HepG2 (cell line): ENCODE results near the gene ANKLE1. TPM values are rescaled to one million over a fixed set of nuclear protein-coding genes. Genes with fewer than 3 reads are reported as not detected.
A peak's percentile ranks its signal among the peaks of the same experiment; 100 is the strongest.

Experiments
- ATAC-seq: fragments of 200-7000 bp; cut with Tn5 transposase; 3 replicates; pipeline ENCODE4 v1.9.1; 2020; ENCODE audit warnings: mild to moderate bottlenecking, moderate library complexity
- BruUV-seq: library from RNA; stranded (reverse); fragments of 400-500 nt; replicated peaks from 2 replicates; lab custom pipeline; 2021; lab: Mats Ljungman, UMichigan
- CTCF ChIA-PET: fragments of 300-600 bp; formaldehyde crosslinking; extraction: SDS; loops from one replicate; lab custom pipeline; 2021; ENCODE audit warnings: low total read pairs, inconsistent platforms, low intra/inter-chr PET ratio; lab: Yijun Ruan, JAX
- POLR2A ChIA-PET: fragments of 350-600 bp; sonication (Branson Sonifier 250); formaldehyde crosslinking; loops from one replicate; lab custom pipeline; 2020; ENCODE audit warnings: antibody characterized with exemption, inconsistent platforms; lab: Yijun Ruan, JAX
- DNase-seq: peaks from one replicate; pipeline ENCODE4 v3.0.0-alpha.2; 2015; ENCODE audit warnings: low spot score
- FAIRE-seq: peaks from 3 replicates; lab custom pipeline; 2011; peaks lifted over from hg19 to GRCh38; lab: Jason Lieb, UNC
- H2AFZ ChIP-seq: one replicate; pipeline ENCODE4 v1.6.1; 2011; ENCODE audit warnings: low read length, inconsistent platforms
- H3K27ac ChIP-seq: fragments of 300-600 bp; 3 replicates; pipeline ENCODE4 v1.8.0; 2011; ENCODE audit warnings: mixed run types, mild to moderate bottlenecking, mixed read lengths, low read length, inconsistent platforms; ENCODE audit not compliant: insufficient read depth; ENCODE audit errors: extremely low read length
- H3K27me3 ChIP-seq, 2 experiments: fragments of 200-600 bp in 1 of 2; 2 replicates in 1 of 2; 3 replicates in 1 of 2; pipeline versions ENCODE4 v1.6.0 to v1.8.0; 2011; ENCODE audit warnings: low read length in 2 of 2, mild to moderate bottlenecking in 2 of 2, moderate library complexity in 2 of 2, inconsistent platforms in 1 of 2; ENCODE audit not compliant: insufficient read depth in 2 of 2, control insufficient read depth in 1 of 2
- H3K36me3 ChIP-seq, 2 experiments: fragments of 200-600 bp in 1 of 2; replicated peaks in 1 of 2; 2 replicates in 1 of 2; 3 replicates in 1 of 2; pipeline versions ENCODE4 v1.5.1 to v1.8.0; 2011; ENCODE audit warnings: low read length in 2 of 2, inconsistent platforms in 1 of 2; ENCODE audit not compliant: insufficient read depth in 2 of 2, control insufficient read depth in 1 of 2
- H3K4me1 ChIP-seq: 2 replicates; pipeline ENCODE4 v1.5.1; 2012; ENCODE audit warnings: low read length, inconsistent platforms; ENCODE audit not compliant: insufficient read depth
- H3K4me2 ChIP-seq: 2 replicates; pipeline ENCODE4 v1.6.0; 2011; ENCODE audit warnings: low read depth, low read length, inconsistent platforms
- H3K4me3 ChIP-seq, 3 experiments: fragments of 200-600 bp in 1 of 3; sonication (generic), shearing (Covaris generic) in 1 of 3; replicated peaks in 1 of 3; 2 replicates each; pipeline ENCODE4 v1.5.1; 2011 to 2016; ENCODE audit warnings: low read length in 3 of 3, inconsistent platforms in 2 of 3, low read depth in 2 of 3, mild to moderate bottlenecking in 2 of 3, control low read depth in 1 of 3, mixed read lengths in 1 of 3; ENCODE audit not compliant: insufficient read depth in 1 of 3
- H3K79me2 ChIP-seq: one replicate; pipeline ENCODE4 v1.6.1; 2011; ENCODE audit warnings: low read length, inconsistent platforms; ENCODE audit not compliant: insufficient read depth
- H3K9ac ChIP-seq: 2 replicates; pipeline ENCODE4 v1.6.0; 2011; ENCODE audit warnings: mild to moderate bottlenecking, low read depth, low read length, inconsistent platforms; ENCODE audit not compliant: insufficient read depth
- H3K9me3 ChIP-seq: 2 replicates; pipeline ENCODE4 v1.5.1; 2012; ENCODE audit warnings: mild to moderate bottlenecking, low read length
- H4K20me1 ChIP-seq: 2 replicates; pipeline ENCODE4 v1.6.0; 2011; ENCODE audit warnings: inconsistent platforms, mild to moderate bottlenecking, low read length, moderate library complexity; ENCODE audit not compliant: insufficient read depth
- ASH2L ChIP-seq: fragments of 300-600, 200-600 bp; sonication (generic); IDR thresholded peaks from 2 replicates; pipeline ENCODE4 v1.7.0; 2017; ENCODE audit warnings: low read depth, mild to moderate bottlenecking, moderate library complexity, mixed read lengths, low read length; ENCODE audit not compliant: insufficient read length
- ATF3 ChIP-seq: sonication (generic); formaldehyde crosslinking; IDR thresholded peaks from 2 replicates; pipeline ENCODE4 v1.4.0; 2020; ENCODE audit warnings: missing genetic modification reagents
- BORCS8-MEF2B ChIP-seq: sonication (generic); formaldehyde crosslinking; IDR thresholded peaks from 2 replicates; pipeline ENCODE4 v1.8.0; 2022; ENCODE audit warnings: mild to moderate bottlenecking, missing genetic modification reagents
- CC2D1A ChIP-seq: sonication (generic); formaldehyde crosslinking; IDR thresholded peaks from 2 replicates; pipeline ENCODE4 v1.8.1; 2023; ENCODE audit warnings: mild to moderate bottlenecking, missing genetic modification reagents
- KMT2A ChIP-seq: sonication (generic); formaldehyde crosslinking; IDR thresholded peaks from 2 replicates; pipeline ENCODE4 v1.4.0; 2020; ENCODE audit warnings: missing genetic modification reagents
- MED1 ChIP-seq: sonication (generic); formaldehyde crosslinking; IDR thresholded peaks from 2 replicates; pipeline ENCODE4 v1.4.0; 2020; ENCODE audit warnings: missing genetic modification reagents
- MEIS1 ChIP-seq: sonication (generic); formaldehyde crosslinking; IDR thresholded peaks from 2 replicates; pipeline ENCODE4 v1.9.0; 2021; ENCODE audit warnings: mild to moderate bottlenecking, missing genetic modification reagents, moderate library complexity, borderline replicate concordance
- MYC ChIP-seq: sonication (generic); formaldehyde crosslinking; IDR thresholded peaks from 2 replicates; pipeline ENCODE4 v1.9.0; 2021; ENCODE audit warnings: missing genetic modification reagents, borderline replicate concordance
- PITX1 ChIP-seq: sonication (generic); formaldehyde crosslinking; IDR thresholded peaks from 2 replicates; pipeline ENCODE4 v1.5.1; 2020; ENCODE audit warnings: mild to moderate bottlenecking, missing genetic modification reagents
- RXRB ChIP-seq: IDR thresholded peaks from 2 replicates; pipeline ENCODE4 v1.6.1; 2016; ENCODE audit warnings: borderline replicate concordance, missing genetic modification reagents, missing compliant biosample characterization
- SKI ChIP-seq: fragments of 450-650 bp; IDR thresholded peaks from one replicate; pipeline ENCODE4 v1.6.1; 2018; ENCODE audit warnings: mild to moderate bottlenecking; ENCODE audit not compliant: partially characterized antibody
- SP1 ChIP-seq, 2 experiments: fragments of 450-650 bp in 1 of 2; sonication (generic) in 1 of 2; formaldehyde crosslinking in 1 of 2; IDR thresholded peaks; 2 replicates each; pipeline versions ENCODE4 v1.4.0 to v1.6.1; 2016 to 2020; ENCODE audit warnings: missing genetic modification reagents in 1 of 2
- SP5 ChIP-seq: IDR thresholded peaks from 2 replicates; pipeline ENCODE4 v1.6.1; 2016; ENCODE audit warnings: low read depth, borderline replicate concordance
- STAG1 ChIP-seq: sonication (generic); formaldehyde crosslinking; IDR thresholded peaks from 2 replicates; pipeline ENCODE4 v1.4.0; 2020; ENCODE audit warnings: missing genetic modification reagents
- ZBTB33 ChIP-seq: sonication (generic); formaldehyde crosslinking; IDR thresholded peaks from 2 replicates; pipeline ENCODE4 v1.4.0; 2020; ENCODE audit warnings: missing genetic modification reagents
- ZBTB37 ChIP-seq: sonication (generic); formaldehyde crosslinking; IDR thresholded peaks from 2 replicates; pipeline ENCODE4 v1.4.0; 2020; ENCODE audit warnings: mild to moderate bottlenecking, missing genetic modification reagents
- ZBTB7B ChIP-seq: sonication (generic); formaldehyde crosslinking; IDR thresholded peaks from 2 replicates; pipeline ENCODE4 v1.4.0; 2020; ENCODE audit warnings: missing genetic modification reagents
- ZNF513 ChIP-seq: sonication (generic); formaldehyde crosslinking; conservative IDR thresholded peaks from 2 replicates; pipeline ENCODE4 v1.5.0; 2020; ENCODE audit warnings: missing genetic modification reagents
- ZNF749 ChIP-seq: sonication (generic); formaldehyde crosslinking; IDR thresholded peaks from 2 replicates; pipeline ENCODE4 v1.8.0; 2022; ENCODE audit warnings: mild to moderate bottlenecking, missing genetic modification reagents, moderate library complexity, borderline replicate concordance
- WGBS: methylation state at CpG from one replicate; pipeline ENCODE4 v1.1.6; 2017; ENCODE audit warnings: low lambda C conversion rate; 5-methylcytosine and 5-hydroxymethylcytosine counted together
- in situ Hi-C: cut with HindIII; loops from 2 replicates; pipeline ENCODE4 v1.10.0; 2017; ENCODE audit warnings: low pct_unique_long_range_greater_than_20kb; ENCODE audit not compliant: extremely low pct_ligation_motif_present
- intact Hi-C: fragments of 100-400 bp; cut with micrococcal nuclease; formaldehyde crosslinking; loops from one replicate; pipeline ENCODE4 v1.10.0; 2022; ENCODE audit not compliant: unreplicated experiment
- polyA plus RNA-seq, 8 experiments: library from polyadenylated mRNA; depleted of rRNA in 3 of 8; stranded (reverse) in 7 of 8; unstranded in 1 of 8; fragments of >200 nt; fragmentation: Illumina TruSeq in 4 of 8; extraction: Trizol in 4 of 8; gene quantifications; 2 replicates each; pipeline versions ENCODE4 v1.2.1 to v1.2.3, GENCODE V29; 2011 to 2016; ENCODE audit warnings: low read depth in 4 of 8, missing spikeins in 1 of 8, mixed read lengths in 1 of 8; ENCODE audit not compliant: insufficient read depth in 1 of 8
- total RNA-seq, 5 experiments: library from RNA; depleted of rRNA; stranded (reverse); fragments of >200 nt; fragmentation: Illumina TruSeq; extraction: Trizol; gene quantifications; 2 replicates each; pipeline ENCODE4 v1.2.3, GENCODE V29; 2016; ENCODE audit warnings: low read depth in 1 of 5

Gene ANKLE1
- total and polyA plus RNA-seq, 2 of the 13 experiments (the other 11 are each of a cell fraction or from before 2014, with no cell fraction given): 0.69 to 1.5 TPM

GRCh38 chr19:17260842-17261325, 20.8 kb upstream of the ANKLE1 start:
- no TSS peak for BruUV-seq
- intact Hi-C loops: loop anchor here (2.0 kb wide), 1 partner anchor 14 kb away; no protein-coding TSS in a partner anchor
- Histone ChIP-seq H3K27me3 (no peaks in the 10 kb centered on the region), H4K20me1 (no peaks in the 10 kb centered on the region), H3K27ac (no peak overlapping the region), H3K4me1 (peaks cover 61% of the 10 kb centered on the region), H3K36me3 (no peaks in the 10 kb centered on the region), H3K4me3 (peak overlapping the region in 2 of 3 experiments; percentile 8 to 59; a peak in 1 of 6 replicates), H3K4me2 (peak overlapping the region; percentile 90), H3K9ac (peak overlapping the region; percentile 56; the same call in 1 of the 2 replicates), H2AFZ (peak overlapping the region; percentile 60), H3K79me2 (no peaks in the 10 kb centered on the region), H3K9me3 (no peaks in the 10 kb centered on the region)
- peak; percentile 94 for ATAC-seq
- 6% methylated on average over 14 of the region's 15 CpGs for WGBS
- ChIA-PET CTCF (interaction anchor here (1.1 to 1.4 kb wide), 3 partner anchors 22 to 56 kb away, joined by 3 to 6 read pairs (median 5); partner anchors contain the start of gene OCEL1), POLR2A (interaction anchor here (0.6 to 3.2 kb wide), 6 partner anchors 12 to 46 kb away, joined by 3 to 18 read pairs (median 8); partner anchors contain the start of gene USE1)
- in situ Hi-C loops: no loop called here
- peak; percentile 82 for DNase-seq
- peak; percentile 90 for FAIRE-seq
- TF ChIP-seq KMT2A (CRISPR knock-in tag) (0 out of 2 replicates have a peak, but pooled peaks have one; percentile 31), CC2D1A (CRISPR knock-in tag) (no peak), MYC (CRISPR knock-in tag) (peak; percentile 72; the same call in 1 of the 2 replicates), ATF3 (CRISPR knock-in tag) (no peak), STAG1 (CRISPR knock-in tag) (peak; percentile 68), MEIS1 (peak; percentile 28; the same call in 1 of the 2 replicates), ZNF749 (CRISPR knock-in tag) (no peak), SP1 (IDR thresholded peaks at IDR 0.05) (no peak), SP1 (CRISPR knock-in tag; IDR thresholded peaks at IDR 0.05) (peak; percentile 15; the same call in 1 of the 2 replicates), ZBTB37 (no peak), ZBTB33 (CRISPR knock-in tag) (peak; percentile 72), RXRB (peak; percentile 69), SKI (peak; percentile 37), BORCS8-MEF2B (0 out of 2 replicates have a peak, but pooled peaks have one; percentile 40), MED1 (CRISPR knock-in tag) (0 out of 2 replicates have a peak, but pooled peaks have one; percentile 9), ASH2L (no peak), PITX1 (peak; percentile 79; the same call in 1 of the 2 replicates), ZBTB7B (peak; percentile 38; the same call in 1 of the 2 replicates), ZNF513 (CRISPR knock-in tag) (no peak), SP5 (CRISPR knock-in tag) (peak; percentile 37; the same call in 1 of the 2 replicates)
